SU-DHL-6 (cell line): ENCODE measurements around the gene CLIP2.
A peak's percentile ranks its signal among the peaks of the same experiment; 100 is the strongest.

Source experiments
- H2AFZ ChIP-seq: fragments of 200-600 bp; sonication (generic); 2 replicates; pipeline ENCODE4 v1.6.1; 2014; ENCODE audit warnings: low read depth, mild to moderate bottlenecking, moderate library complexity, mixed read lengths, antibody characterized with exemption, low read length; ENCODE audit not compliant: severe bottlenecking
- H3F3A ChIP-seq: fragments of 200-600 bp; shearing (Covaris generic); 2 replicates; pipeline ENCODE4 v1.6.0; 2016; ENCODE audit warnings: antibody characterized with exemption, mild to moderate bottlenecking; ENCODE audit not compliant: insufficient read depth
- H3K27ac ChIP-seq: fragments of 200-600 bp; sonication (generic); 2 replicates; pipeline ENCODE4 v1.5.1; 2016; ENCODE audit warnings: low read depth, mild to moderate bottlenecking, low read length, moderate library complexity, mixed read lengths
- H3K27me3 ChIP-seq: fragments of 200-600 bp; sonication (generic), shearing (Covaris generic); 2 replicates; pipeline ENCODE4 v1.6.0; 2014; ENCODE audit warnings: mild to moderate bottlenecking, low read length
- H3K36me3 ChIP-seq: fragments of 200-600 bp; sonication (generic); 2 replicates; pipeline ENCODE4 v1.6.1; 2014; ENCODE audit warnings: mild to moderate bottlenecking, low read length, mixed read lengths
- H3K4me2 ChIP-seq: fragments of 300-600, 200-600 bp; shearing (Covaris generic), sonication (generic); 2 replicates; pipeline ENCODE4 v1.6.0; 2014; ENCODE audit warnings: low read length, low read depth, mild to moderate bottlenecking; ENCODE audit not compliant: poor library complexity, severe bottlenecking
- H3K4me3 ChIP-seq: fragments of 200-600 bp; sonication (generic); 2 replicates; pipeline ENCODE4 v1.5.1; 2014; ENCODE audit warnings: antibody characterized with exemption, low read length, mild to moderate bottlenecking, mixed read lengths; ENCODE audit not compliant: insufficient read depth, poor library complexity, severe bottlenecking
- H3K79me2 ChIP-seq: fragments of 200-600 bp; sonication (generic); 2 replicates; pipeline ENCODE4 v1.6.1; 2014; ENCODE audit warnings: mild to moderate bottlenecking, low read length, moderate library complexity; ENCODE audit not compliant: insufficient read depth
- H3K9ac ChIP-seq: fragments of 200-600 bp; sonication (generic); 2 replicates; pipeline ENCODE4 v1.7.0; 2014; ENCODE audit warnings: mild to moderate bottlenecking, low read length
- H3K9me2 ChIP-seq: fragments of 200-600 bp; sonication (generic); replicated peaks from 2 replicates; pipeline ENCODE4 v1.6.1; 2014; ENCODE audit warnings: low read length; ENCODE audit not compliant: insufficient read depth
- H3K9me3 ChIP-seq: fragments of 200-600 bp; sonication (generic); 2 replicates; pipeline ENCODE4 v1.6.1; 2014; ENCODE audit warnings: low read length, mixed read lengths; ENCODE audit not compliant: insufficient read depth
- H4K20me1 ChIP-seq: fragments of 200-600 bp; sonication (generic); 2 replicates; pipeline ENCODE4 v1.6.1; 2014; ENCODE audit warnings: low read depth, mild to moderate bottlenecking, antibody characterized with exemption, low read length, moderate library complexity, mixed read lengths
- CTCF ChIP-seq: fragments of 200-600 bp; sonication (generic); IDR thresholded peaks from one replicate; pipeline ENCODE4 v1.5.1; 2017; ENCODE audit warnings: antibody characterized with exemption, mild to moderate bottlenecking, low read length, moderate library complexity; ENCODE audit not compliant: insufficient read depth, poor library complexity, severe bottlenecking
- EZH2phosphoT487 ChIP-seq: fragments of 200-600 bp; sonication (generic), shearing (Covaris generic); conservative IDR thresholded peaks from 2 replicates; pipeline ENCODE4 v1.6.1; 2018; ENCODE audit warnings: mild to moderate bottlenecking, antibody characterized with exemption, low read length, moderate library complexity, mixed read lengths

The CLIP2 gene

DNA sequence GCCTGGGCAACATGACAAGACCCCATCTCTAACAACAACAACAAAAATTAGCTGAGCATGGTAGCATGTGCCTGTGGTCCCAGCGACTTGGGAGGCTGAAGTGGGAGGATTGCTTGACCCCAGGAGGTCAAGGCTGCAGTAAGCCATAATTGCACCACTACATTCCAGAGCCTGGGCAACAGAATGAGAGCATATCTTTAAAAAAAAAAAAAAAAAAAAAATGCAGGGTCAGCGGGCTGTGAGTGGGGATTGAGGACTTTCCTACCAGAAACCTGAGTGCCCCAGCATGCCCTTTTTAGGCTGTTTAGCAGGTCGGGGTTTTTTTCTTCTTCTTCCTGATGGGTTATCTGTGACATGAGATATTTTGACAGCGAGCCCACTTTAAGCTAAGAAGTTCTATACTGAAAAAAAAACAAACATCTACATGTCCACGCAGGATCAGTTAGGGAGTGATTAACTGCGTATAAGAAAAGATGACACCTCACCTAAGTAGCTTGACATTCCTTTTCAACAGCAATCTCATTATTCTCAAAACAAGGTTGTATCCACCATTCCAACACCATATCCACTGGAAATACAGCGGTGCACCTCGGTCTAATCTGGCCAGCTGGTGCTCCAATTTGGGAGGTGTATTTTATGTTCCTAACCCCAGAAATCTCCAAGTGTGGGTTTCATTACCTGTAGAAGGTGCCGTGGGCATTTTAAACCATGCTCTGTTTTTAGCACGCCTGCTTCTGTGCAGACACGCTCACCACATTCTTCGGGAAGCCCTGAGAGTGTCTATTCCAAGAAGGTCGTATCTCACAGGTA lies 21.2 kb upstream of the CLIP2 start:
- no peaks in the 10 kb centered on the region for H3K27me3 ChIP-seq
- H3K27ac ChIP-seq: no peak overlapping the region
- H3K9me2 ChIP-seq: no peaks in the 10 kb centered on the region
- no peak overlapping the region for H3K4me3 ChIP-seq
- H3K36me3 ChIP-seq: no peaks in the 10 kb centered on the region
- no peaks in the 10 kb centered on the region for H4K20me1 ChIP-seq
- H2AFZ ChIP-seq: no peak overlapping the region
- TF ChIP-seq EZH2phosphoT487: no peak
- TF ChIP-seq CTCF: no peak
- H3K9ac ChIP-seq: no peak overlapping the region
- H3K79me2 ChIP-seq: no peaks in the 10 kb centered on the region
- H3F3A ChIP-seq: peaks cover 3% of the 10 kb centered on the region; the same call in 1 of the 2 replicates
- no peaks in the 10 kb centered on the region for H3K9me3 ChIP-seq
- H3K4me2 ChIP-seq: no peak overlapping the region

DNA sequence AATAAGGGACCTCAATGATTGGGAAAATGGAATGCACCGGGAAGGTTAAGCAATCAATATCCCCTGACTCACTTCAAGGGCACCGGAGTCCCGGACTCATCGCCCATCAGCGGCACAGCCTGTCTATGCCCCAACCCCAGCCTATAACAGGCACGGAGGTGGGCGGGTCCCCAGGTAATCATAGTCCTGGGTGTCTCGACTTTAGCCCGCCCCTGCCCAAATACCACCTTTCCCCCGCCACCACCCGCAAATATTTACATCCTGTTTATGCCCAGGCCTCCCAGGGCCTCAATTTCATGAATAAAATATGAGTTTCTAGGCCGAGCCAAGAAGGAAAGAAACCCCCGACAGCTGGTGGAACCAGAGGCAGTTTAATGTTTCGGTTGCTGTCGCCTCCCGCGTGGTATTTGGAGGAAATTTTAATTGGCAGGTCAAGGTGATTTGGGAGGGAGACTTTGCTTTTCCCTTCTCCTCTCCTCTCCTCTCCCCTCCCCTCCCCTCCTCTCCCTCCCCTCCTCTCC lies 19.4 kb upstream of the CLIP2 start:
- no peak overlapping the region; the same call in 1 of the 2 replicates for H3K9ac ChIP-seq
- no peaks in the 10 kb centered on the region for H3K27me3 ChIP-seq
- H4K20me1 ChIP-seq: no peaks in the 10 kb centered on the region
- TF ChIP-seq CTCF (no peak), EZH2phosphoT487 (no peak)
- peak overlapping the region; percentile 97 for H3K4me2 ChIP-seq
- no peaks in the 10 kb centered on the region for H3K9me2 ChIP-seq
- peaks cover 3% of the 10 kb centered on the region; the same call in 1 of the 2 replicates for H3F3A ChIP-seq
- H3K36me3 ChIP-seq: no peaks in the 10 kb centered on the region
- H3K9me3 ChIP-seq: no peaks in the 10 kb centered on the region
- H2AFZ ChIP-seq: peak overlapping the region; percentile 94
- no peaks in the 10 kb centered on the region for H3K79me2 ChIP-seq
- H3K4me3 ChIP-seq: peak overlapping the region; percentile 75
- no peak overlapping the region for H3K27ac ChIP-seq

- no peak overlapping the region for H3K27ac ChIP-seq
- no peak overlapping the region for H2AFZ ChIP-seq
- H3F3A ChIP-seq: no peaks in the 10 kb centered on the region
- no peak overlapping the region for H3K4me3 ChIP-seq
- H3K9me2 ChIP-seq: no peaks in the 10 kb centered on the region
- no peak for TF ChIP-seq CTCF
- TF ChIP-seq EZH2phosphoT487: no peak
- no peaks in the 10 kb centered on the region for H3K79me2 ChIP-seq
- H3K4me2 ChIP-seq: no peak overlapping the region
- H3K9ac ChIP-seq: no peak overlapping the region
- H3K27me3 ChIP-seq: no peaks in the 10 kb centered on the region
- no peaks in the 10 kb centered on the region for H3K9me3 ChIP-seq
- no peaks in the 10 kb centered on the region for H3K36me3 ChIP-seq
- no peaks in the 10 kb centered on the region for H4K20me1 ChIP-seq
These were observed 17.5 kb upstream of the CLIP2 start for GRCh38 chr7:74271742-74272141.
